ENCODE results near the gene IL21R.
"Not testable (repeated sequence)": the region's sequence is repeated elsewhere in the genome, so short reads cannot be mapped to it uniquely, and the experiment has no call there.

The IL21R gene

GRCh38 chr16:27408602-27409031, 6.6 kb downstream of the IL21R start:
- TF ChIP-seq CTCF (IDR thresholded peaks at IDR 0.05; ENCODE audit: low read depth, low read length, poor library complexity, severe bottlenecking): no peak
- Histone ChIP-seq H3K27me3 (ENCODE audit: control insufficient read depth, low read length) (no peaks in the 10 kb centered on the region), H3K79me2 (ENCODE audit: control insufficient read depth, low read length) (peaks cover 78% of the 10 kb centered on the region), H3K9me2 (replicated peaks; ENCODE audit: control insufficient read depth, low read length) (no peaks in the 10 kb centered on the region), H3K27ac (ENCODE audit: low read depth, low read length) (peak overlapping the region; percentile 40), H3K4me3 (ENCODE audit: low read length) (peak overlapping the region; percentile 36), H3K4me2 (ENCODE audit: low read length) (peak overlapping the region; percentile 51), H3K9me3 (ENCODE audit: control insufficient read depth, insufficient read depth, low read length) (0 out of 2 replicates have a peak, but pooled peaks cover 3% of the 10 kb centered on the region), H4K20me1 (ENCODE audit: control insufficient read depth, insufficient read depth, low read depth, low read length) (no peaks in the 10 kb centered on the region), H3K36me3 (ENCODE audit: control insufficient read depth, low read length) (peaks cover 68% of the 10 kb centered on the region), H3F3A (ENCODE audit: control insufficient read depth, insufficient read depth) (peaks cover 11% of the 10 kb centered on the region), H3K4me1 (ENCODE audit: control insufficient read depth, low read length) (peaks cover 70% of the 10 kb centered on the region)

- not testable (repeated sequence) for H3K4me3 ChIP-seq (ENCODE audit: low read length); H3K27me3 ChIP-seq (ENCODE audit: control insufficient read depth, low read length); H3K4me2 ChIP-seq (ENCODE audit: low read length); H4K20me1 ChIP-seq (ENCODE audit: control insufficient read depth, insufficient read depth, low read depth, low read length); H3K9me2 ChIP-seq (replicated peaks; ENCODE audit: control insufficient read depth, low read length); H3K9me3 ChIP-seq (ENCODE audit: control insufficient read depth, insufficient read depth, low read length); H3K27ac ChIP-seq (ENCODE audit: low read depth, low read length)
- peaks cover 57% of the 10 kb centered on the region for H3K4me1 ChIP-seq (ENCODE audit: control insufficient read depth, low read length)
- peaks cover 76% of the 10 kb centered on the region for H3K79me2 ChIP-seq (ENCODE audit: control insufficient read depth, low read length)
- H3K36me3 ChIP-seq (ENCODE audit: control insufficient read depth, low read length): peaks cover 60% of the 10 kb centered on the region
- peaks cover 11% of the 10 kb centered on the region for H3F3A ChIP-seq (ENCODE audit: control insufficient read depth, insufficient read depth)
These were observed 8.0 kb downstream of the IL21R start for GRCh38 chr16:27409958-27410357.

- TF ChIP-seq CTCF (IDR thresholded peaks at IDR 0.05; ENCODE audit: low read depth, low read length, poor library complexity, severe bottlenecking): no peak
- no peak for TF ChIP-seq EZH2phosphoT487 (IDR thresholded peaks at IDR 0.05; ENCODE audit: borderline replicate concordance, low read length)
- Histone ChIP-seq H3K4me1 (ENCODE audit: control insufficient read depth, low read length) (peaks cover 49% of the 10 kb centered on the region), H3F3A (ENCODE audit: control insufficient read depth, insufficient read depth) (peaks cover 11% of the 10 kb centered on the region), H3K36me3 (ENCODE audit: control insufficient read depth, low read length) (peaks cover 59% of the 10 kb centered on the region), H3K9me2 (replicated peaks; ENCODE audit: control insufficient read depth, low read length) (no peaks in the 10 kb centered on the region), H3K27me3 (ENCODE audit: control insufficient read depth, low read length) (no peaks in the 10 kb centered on the region), H3K4me2 (ENCODE audit: low read length) (no peak overlapping the region), H3K9me3 (ENCODE audit: control insufficient read depth, insufficient read depth, low read length) (0 out of 2 replicates have a peak, but pooled peaks cover 3% of the 10 kb centered on the region), H3K4me3 (ENCODE audit: low read length) (no peak overlapping the region), H3K27ac (ENCODE audit: low read depth, low read length) (no peak overlapping the region), H4K20me1 (ENCODE audit: control insufficient read depth, insufficient read depth, low read depth, low read length) (no peaks in the 10 kb centered on the region), H3K79me2 (ENCODE audit: control insufficient read depth, low read length) (peaks cover 77% of the 10 kb centered on the region)
These were observed 8.8 kb downstream of the IL21R start for GRCh38 chr16:27410761-27411160.

- no peak for TF ChIP-seq EZH2phosphoT487 (IDR thresholded peaks at IDR 0.05; ENCODE audit: borderline replicate concordance, low read length)
- no peak for TF ChIP-seq CTCF (IDR thresholded peaks at IDR 0.05; ENCODE audit: low read depth, low read length, poor library complexity, severe bottlenecking)
- Histone ChIP-seq H3K4me1 (ENCODE audit: control insufficient read depth, low read length) (peaks cover 17% of the 10 kb centered on the region), H4K20me1 (ENCODE audit: control insufficient read depth, insufficient read depth, low read depth, low read length) (no peaks in the 10 kb centered on the region), H3K27ac (ENCODE audit: low read depth, low read length) (no peak overlapping the region), H3K79me2 (ENCODE audit: control insufficient read depth, low read length) (peaks cover 54% of the 10 kb centered on the region), H3K4me3 (ENCODE audit: low read length) (no peak overlapping the region), H3K9me3 (ENCODE audit: control insufficient read depth, insufficient read depth, low read length) (0 out of 2 replicates have a peak, but pooled peaks cover 3% of the 10 kb centered on the region), H3K27me3 (ENCODE audit: control insufficient read depth, low read length) (no peaks in the 10 kb centered on the region), H3K4me2 (ENCODE audit: low read length) (no peak overlapping the region), H3F3A (ENCODE audit: control insufficient read depth, insufficient read depth) (peaks cover 4% of the 10 kb centered on the region; the same call in 1 of the 2 replicates), H3K9me2 (replicated peaks; ENCODE audit: control insufficient read depth, low read length) (no peaks in the 10 kb centered on the region), H3K36me3 (ENCODE audit: control insufficient read depth, low read length) (peaks cover 48% of the 10 kb centered on the region)
These were observed 12.0 kb downstream of the IL21R start for GRCh38 chr16:27413956-27414355.
